Measurements from ENCODE around the gene CTNNA2. TPM values are rescaled to one million over a fixed set of nuclear protein-coding genes. Genes with fewer than 3 reads are reported as not detected.

CTNNA2 gene
- total and polyA plus RNA-seq, 2 of the 8 experiments (the other 6 are each of a cell fraction or from before 2014, with no cell fraction given): 3.9 to 9.0 TPM

DNA sequence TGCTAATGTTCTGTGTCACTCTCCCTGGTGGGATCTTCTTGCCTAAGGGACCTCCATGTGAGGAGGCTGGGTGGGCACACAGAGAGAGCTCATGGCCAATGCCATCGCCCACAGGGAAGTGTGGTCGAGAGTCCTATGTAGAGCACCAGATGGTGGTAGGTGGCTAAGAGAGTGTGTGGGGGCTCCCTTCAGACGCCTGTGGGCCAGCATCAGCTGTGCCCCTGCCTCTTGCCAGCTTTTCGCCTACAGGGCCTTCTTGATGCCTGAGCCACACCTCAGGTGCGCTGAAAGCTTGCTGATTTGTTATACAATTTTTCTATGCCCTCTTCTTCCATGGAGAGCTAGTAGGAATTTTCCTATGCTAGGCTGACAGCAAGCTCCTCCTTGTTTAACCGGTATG lies 753.4 kb downstream of the CTNNA2 start (continued):
- TF ChIP-seq RXRA (IDR thresholded peaks at IDR 0.05; ENCODE audit: insufficient read depth, low read depth, low read length): no peak

Data from H1 (cell line).